Activated CD8-positive, alpha-beta memory T cell treated with anti-CD3 and anti-CD28 coated beads for 24 hours (primary cell): ENCODE data around the gene PSMB9.
A peak's percentile ranks its signal among the peaks of the same experiment; 100 is the strongest.

Experiments
- DNase-seq: peaks from one replicate; pipeline ENCODE4 v3.0.0-alpha.2; 2020

PSMB9 gene

GRCh38 chr6:32840604-32841246 is 13.3 kb upstream of the PSMB9 start:
- DNase-seq: peak; percentile 74

GRCh38 chr6:32842021-32842650 is 11.9 kb upstream of the PSMB9 start:
- no peak for DNase-seq

GRCh38 chr6:32842690-32843089 is 11.3 kb upstream of the PSMB9 start:
- peak; percentile 70 for DNase-seq

GRCh38 chr6:32843331-32843978 is 10.5 kb upstream of the PSMB9 start:
- DNase-seq: no peak

GRCh38 chr6:32843979-32844838 is 9.8 kb upstream of the PSMB9 start, which contains the start of gene PSMB8:
PSMB8 (minus strand) TSS chr6:32844047; CDS start chr6:32843996, 51 bp downstream.
- DNase-seq: peak; percentile 99

- DNase-seq: no peak
Measured at GRCh38 chr6:32844839-32845383, 9.1 kb upstream of the PSMB9 start.

GRCh38 chr6:32845384-32845884 is 8.6 kb upstream of the PSMB9 start:
- DNase-seq: peak; percentile 80

GRCh38 chr6:32847004-32847403 is 7.0 kb upstream of the PSMB9 start:
- no peak for DNase-seq

- DNase-seq: no peak
Measured at GRCh38 chr6:32847795-32848194, 6.2 kb upstream of the PSMB9 start.

- no peak for DNase-seq
Measured at GRCh38 chr6:32849126-32849525, 4.9 kb upstream of the PSMB9 start.

GRCh38 chr6:32851025-32851424 is 3.0 kb upstream of the PSMB9 start:
- DNase-seq: no peak

GRCh38 chr6:32852018-32852843 is 1.8 kb upstream of the PSMB9 start:
- DNase-seq: peak; percentile 65

GRCh38 chr6:32852844-32853540 is 1.0 kb upstream of the PSMB9 start:
- peak; percentile 85 for DNase-seq

GRCh38 chr6:32854376-32855178 is 585 bp downstream of the PSMB9 start:
- DNase-seq: peak; percentile 75

- no peak for DNase-seq
Measured at GRCh38 chr6:32855467-32856174, 1.6 kb downstream of the PSMB9 start.

GRCh38 chr6:32857156-32857891 is 3.3 kb downstream of the PSMB9 start:
- DNase-seq: no peak

- DNase-seq: no peak
Measured at GRCh38 chr6:32858194-32858593, 4.2 kb downstream of the PSMB9 start.

- no peak for DNase-seq
Measured at GRCh38 chr6:32860674-32861073, 6.7 kb downstream of the PSMB9 start.

- DNase-seq: no peak
Measured at GRCh38 chr6:32862725-32863124, 8.7 kb downstream of the PSMB9 start.
